ENCODE results near the gene TGFBRAP1.
"Not testable (repeated sequence)": the region's sequence is repeated elsewhere in the genome, so short reads cannot be mapped to it uniquely, and the experiment has no call there.

Gene TGFBRAP1

GRCh38 chr2:105271393-105272045 is 58.0 kb downstream of the TGFBRAP1 start:
- no peak for DNase-seq

DNA sequence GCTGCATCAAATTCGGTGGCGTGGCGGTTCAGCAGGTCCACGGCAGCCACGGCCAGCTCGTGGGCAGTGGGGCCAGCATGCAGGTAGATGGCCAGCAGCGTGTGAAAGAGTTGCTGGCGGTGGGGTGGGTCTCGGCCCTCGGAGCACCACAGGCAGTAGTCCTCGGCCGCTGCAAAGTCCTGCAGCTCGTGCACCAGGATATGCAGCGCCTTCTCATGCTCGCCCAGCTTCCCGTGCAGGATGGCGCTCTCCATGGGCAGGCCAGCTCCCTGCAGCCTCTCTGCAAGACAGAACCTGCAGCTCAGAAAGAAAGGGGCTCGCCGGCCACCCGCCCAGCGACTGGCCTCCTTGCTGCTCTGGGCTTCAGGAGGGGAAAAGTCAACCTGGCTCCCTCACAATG is 60.1 kb downstream of the TGFBRAP1 start:
- DNase-seq: no peak

- DNase-seq: no peak
Measured at GRCh38 chr2:105262651-105263091, 66.9 kb downstream of the TGFBRAP1 start.

DNA sequence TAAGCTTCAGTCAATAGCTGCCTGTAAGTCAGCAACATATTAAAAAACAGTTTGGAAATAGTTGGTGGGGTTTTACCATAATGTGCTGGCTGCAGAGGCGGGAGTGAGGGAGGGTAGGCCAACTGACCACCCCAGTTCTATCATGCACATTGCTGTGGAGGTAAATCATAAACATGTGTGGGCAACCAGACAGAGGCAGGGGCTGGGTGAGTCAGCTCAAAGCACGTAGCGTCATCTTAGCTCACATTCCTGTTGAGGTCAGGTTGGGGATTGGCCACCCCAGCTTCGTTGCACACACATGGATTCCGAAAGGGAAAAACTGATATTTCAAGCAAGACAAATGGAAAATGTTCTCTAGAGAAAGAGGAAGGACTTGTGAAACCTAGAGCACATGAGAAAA is 68.5 kb downstream of the TGFBRAP1 start:
- no peak for DNase-seq

DNA sequence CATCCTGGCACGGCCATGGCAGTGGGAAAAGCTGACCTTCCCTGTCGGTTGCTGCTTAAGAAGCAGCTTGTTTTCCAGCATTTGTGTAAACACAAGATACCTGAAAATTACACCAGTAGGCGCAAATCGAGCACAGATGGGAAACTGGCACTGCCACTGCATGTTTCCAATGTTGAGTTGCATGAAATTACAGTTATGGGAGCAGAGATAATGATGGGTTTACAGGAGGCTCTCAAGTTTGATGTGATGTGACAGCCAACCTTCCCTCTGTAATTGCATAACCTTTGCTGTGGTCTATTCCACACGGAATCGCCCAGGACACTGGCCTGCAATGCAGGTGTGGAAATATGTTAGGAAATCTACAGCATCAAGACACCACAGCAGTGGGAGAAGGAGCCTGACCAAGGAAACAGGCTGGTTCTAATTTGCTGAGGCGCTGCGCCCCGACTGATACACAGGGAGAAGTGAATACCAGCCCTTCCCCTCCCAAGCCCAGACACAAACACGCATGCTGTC is 70.6 kb downstream of the TGFBRAP1 start:
- DNase-seq: no peak

DNA sequence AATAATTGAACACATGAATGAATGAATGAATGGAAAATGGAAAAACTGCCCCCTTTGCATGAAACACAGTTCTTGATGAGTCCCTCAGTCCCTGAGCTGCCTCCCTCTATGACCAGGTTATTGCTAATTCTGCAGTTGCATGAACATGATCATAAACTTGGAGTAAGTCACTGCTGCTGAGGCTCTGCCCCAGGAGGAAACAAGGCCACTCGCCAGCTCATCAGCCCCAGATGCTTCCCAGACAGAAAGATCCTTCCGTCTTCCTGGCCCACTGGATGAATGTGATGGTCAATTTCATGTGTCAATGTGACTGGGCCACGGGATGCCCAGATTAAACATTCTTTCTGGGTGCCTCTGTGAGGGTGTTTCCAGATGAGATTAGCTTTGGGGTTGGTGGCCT is 71.6 kb downstream of the TGFBRAP1 start:
- DNase-seq: no peak

DNA sequence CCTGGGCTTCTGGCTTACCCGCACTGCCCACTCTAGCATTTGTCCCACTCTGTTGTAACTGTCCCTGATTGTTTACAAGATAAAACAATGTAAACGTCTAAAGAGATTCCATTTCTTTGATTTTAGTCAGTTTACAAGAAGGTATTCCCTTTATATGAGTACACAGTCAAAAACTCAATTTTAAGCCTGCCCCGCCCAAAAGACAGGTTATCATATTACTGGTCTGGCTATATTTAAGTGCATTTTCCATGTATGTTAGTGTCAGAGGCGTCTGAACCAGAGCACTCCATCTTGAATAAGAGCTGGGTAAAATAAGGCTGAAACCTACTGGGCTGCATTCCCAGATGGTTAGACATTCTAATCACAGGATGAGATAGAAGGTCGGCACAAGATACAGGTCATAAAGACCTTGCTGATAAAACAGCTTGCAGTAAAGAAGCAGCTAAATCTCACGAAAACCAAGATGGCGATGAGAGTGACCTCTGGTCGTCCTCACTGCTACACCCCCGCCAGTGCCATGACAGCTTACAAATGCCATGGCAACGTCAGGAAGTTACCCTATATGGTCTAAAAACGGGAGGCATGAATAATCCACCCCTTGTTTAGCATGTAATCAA is 73.0 kb downstream of the TGFBRAP1 start:
- DNase-seq: no peak

DNA sequence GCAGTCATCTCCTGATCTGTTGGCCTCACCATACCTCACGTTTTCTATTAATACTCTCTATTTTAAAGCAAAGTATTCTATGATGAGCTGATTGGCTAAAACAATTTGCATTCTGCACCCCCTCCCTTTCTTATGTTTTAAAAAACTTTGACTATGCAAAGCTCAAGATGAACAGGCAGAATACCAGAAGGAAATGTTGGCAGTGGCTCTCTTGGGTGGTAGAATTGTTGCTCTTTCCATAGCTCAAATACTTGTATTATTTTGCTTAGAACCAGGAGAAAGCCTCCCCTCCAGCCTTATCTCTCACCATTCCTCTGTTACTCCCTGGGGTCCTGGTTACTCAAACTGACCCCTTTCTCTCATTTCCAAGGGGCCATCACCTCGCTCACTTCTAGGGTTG is 73.6 kb downstream of the TGFBRAP1 start:
- no peak for DNase-seq

GRCh38 chr2:105254531-105255210 is 74.9 kb downstream of the TGFBRAP1 start:
- DNase-seq: no peak

DNA sequence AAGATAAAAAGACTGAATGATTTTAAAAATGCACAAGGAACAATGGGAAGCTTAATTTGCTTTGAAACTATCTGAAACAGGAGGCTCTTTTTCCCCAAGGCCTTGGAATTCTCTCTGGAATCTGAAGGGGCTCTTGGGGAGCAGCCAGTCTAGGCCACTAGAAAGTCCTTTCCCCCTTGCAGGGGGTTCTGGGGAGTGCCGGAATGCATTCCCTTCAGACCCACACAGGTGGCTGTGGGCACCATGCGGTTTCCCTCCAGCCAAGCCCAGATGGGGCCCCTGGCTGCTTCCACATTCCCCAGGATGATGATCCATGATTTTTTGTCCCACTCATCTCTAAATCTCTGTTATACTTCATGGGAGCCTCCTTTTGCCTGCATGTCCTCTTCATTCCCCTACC is 77.3 kb downstream of the TGFBRAP1 start:
- DNase-seq: no peak

- DNase-seq: not testable (repeated sequence)
Measured at GRCh38 chr2:105251016-105251648, 78.4 kb downstream of the TGFBRAP1 start.

DNA sequence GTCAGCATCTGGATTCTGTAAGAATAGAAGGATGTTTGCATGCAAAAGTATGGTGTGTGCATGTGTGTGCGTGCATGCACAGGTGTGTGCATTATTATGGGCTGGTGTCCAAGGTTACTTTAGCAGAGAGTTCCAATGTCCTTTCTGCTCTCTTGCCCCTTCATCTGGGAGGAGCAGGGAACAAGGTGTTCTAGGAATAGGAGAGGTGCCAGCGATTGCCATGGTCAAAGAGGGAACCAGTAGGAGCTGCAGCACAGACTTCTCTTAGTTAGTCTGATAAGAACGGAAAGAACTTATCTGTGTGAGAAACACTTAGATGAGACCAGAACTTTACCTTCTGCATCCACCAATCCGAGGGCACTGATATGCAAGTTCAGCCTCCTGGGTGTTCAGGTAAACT is 79.6 kb downstream of the TGFBRAP1 start:
- DNase-seq: no peak

- DNase-seq: no peak
Measured at GRCh38 chr2:105249181-105249580, 80.4 kb downstream of the TGFBRAP1 start.

DNA sequence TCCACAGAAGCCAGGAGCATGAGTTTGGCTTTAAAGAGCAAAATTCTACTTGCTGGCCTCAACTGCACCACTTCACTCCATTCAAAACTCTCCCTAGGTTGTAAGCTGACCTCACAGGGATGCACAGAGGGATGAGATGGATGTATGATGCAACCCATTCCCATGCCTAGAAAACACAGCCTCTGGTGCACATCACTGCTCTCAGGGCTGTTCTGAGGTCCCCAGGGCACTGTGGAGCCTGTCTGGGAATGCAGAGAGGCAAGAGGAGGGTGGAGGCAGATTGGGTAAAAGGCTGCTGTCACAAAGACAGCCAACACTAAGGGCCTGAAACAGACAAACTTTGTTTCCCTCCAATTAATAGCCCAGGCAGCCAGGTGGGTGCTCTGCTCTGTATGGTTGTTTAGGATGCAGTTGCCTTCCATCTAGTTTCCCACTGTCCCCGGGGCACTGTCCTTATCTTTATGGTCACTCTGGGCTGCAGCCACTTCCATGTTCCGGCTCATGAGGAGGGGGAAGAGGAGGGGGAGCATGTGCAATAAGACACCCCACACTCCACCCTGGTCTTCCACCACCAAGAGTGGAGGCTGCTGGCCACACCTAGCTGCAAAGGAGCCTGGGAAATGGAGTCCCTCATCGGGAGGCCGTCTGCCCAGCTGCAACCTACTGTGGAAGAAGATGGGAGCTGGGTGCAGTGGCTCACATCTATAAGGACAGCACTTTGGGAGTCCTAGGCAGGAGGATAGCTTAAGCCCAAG is 81.0 kb downstream of the TGFBRAP1 start:
- no peak for DNase-seq

DNA sequence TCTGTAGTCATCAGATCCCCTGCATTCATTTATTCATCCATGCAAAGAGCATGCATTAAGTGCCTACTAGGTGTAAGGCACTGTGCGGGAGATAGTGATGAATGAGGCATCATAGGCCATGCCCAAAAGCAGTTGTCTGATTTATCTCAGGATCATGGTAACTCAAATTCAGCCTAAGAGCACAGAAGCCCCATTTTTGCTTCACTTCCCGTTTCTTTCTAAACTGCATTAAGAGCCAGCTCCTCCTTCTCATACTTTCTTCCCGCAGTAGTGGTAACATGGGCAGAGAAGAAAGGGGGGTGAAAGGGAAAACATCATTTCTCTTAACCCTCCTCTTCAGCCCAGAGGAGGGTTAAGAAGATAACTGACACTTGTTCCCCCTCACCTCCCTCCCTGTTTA is 85.1 kb downstream of the TGFBRAP1 start:
- no peak for DNase-seq

DNA sequence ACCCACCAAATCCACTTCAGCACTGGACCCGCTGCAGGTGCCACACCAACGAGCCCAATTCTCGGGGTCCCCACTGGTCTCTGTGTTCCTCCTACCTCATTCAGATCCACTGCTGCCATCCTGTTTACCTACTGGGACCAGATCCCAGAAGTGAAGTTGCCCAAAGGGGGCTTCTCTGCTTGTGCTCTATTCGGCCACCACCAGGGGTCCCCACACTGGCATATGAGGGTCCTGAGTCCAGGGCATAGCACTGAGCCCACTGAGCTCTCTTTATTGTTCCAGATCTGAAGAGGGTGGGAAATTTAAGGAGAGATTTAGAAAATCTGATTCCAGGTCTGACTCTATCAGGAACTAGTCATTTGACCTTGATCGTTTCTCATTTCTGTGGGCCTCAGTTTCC is 85.6 kb downstream of the TGFBRAP1 start:
- no peak for DNase-seq

GRCh38 chr2:105242286-105242993 is 87.1 kb downstream of the TGFBRAP1 start:
- DNase-seq: no peak

DNA sequence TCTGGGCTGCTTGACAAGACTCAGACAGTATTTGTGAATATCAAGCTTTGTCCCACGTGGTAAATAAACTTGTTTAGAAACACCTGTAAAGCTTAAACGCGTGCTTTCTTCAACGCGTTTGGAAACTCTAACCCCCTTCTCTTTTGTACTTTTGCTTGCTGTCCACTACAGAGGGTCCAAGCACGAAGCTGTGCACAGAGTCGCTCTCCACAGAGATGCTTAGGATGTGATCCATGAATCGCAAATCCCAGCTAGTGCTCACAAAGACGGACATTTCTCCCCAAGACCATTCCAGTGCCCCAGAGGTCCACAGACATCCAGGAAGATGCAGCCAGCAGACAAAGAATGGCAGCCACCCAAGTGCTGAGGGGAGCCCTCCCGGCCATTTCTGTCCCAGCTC is 88.1 kb downstream of the TGFBRAP1 start, which contains the start of gene GPR45:
GPR45 (plus strand) TSS at position 301 of the 400 bp plus-strand sequence. CDS start 116 bp downstream, outside the sequence.
- DNase-seq: no peak

GRCh38 chr2:105239924-105240323 is 89.6 kb downstream of the TGFBRAP1 start:
- no peak for DNase-seq

GRCh38 chr2:105238664-105239240 is 90.8 kb downstream of the TGFBRAP1 start:
- no peak for DNase-seq

DNA sequence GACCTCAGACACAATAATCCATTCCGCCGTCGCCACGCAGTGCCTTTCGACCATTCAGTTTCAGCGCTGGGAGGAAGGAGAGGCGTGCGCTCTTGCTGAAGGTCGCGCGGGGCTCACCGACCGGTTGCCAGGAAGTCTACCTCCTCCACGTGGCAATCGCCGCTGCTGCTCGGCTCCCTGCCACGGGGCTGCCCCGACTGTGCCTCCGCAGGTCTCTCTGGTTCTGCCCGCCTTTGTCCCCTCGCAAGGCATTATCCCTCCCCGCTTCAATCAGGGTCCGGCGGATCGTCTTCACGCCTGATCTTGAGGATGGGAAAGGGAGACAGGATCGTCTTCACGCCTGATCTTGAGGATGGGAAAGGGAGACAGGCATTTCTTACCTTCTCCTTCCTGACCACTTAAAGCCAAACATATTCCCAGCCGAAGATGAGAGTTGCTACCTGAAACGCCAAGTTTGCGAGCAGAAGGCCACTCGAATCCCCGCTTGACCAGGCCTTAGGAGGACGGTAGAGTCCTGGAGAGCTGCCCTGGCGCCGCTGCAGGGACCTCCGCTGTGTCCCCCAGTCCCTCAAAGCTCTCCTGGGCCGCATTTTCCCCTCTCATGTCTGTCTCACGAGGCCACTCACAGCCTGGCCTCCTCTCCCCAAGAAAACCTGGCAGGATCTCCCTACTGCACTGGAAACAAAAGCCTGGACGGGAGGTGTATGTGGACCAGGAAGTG is 92.3 kb downstream of the TGFBRAP1 start:
- no peak for DNase-seq

Data from CD4-positive, alpha-beta T cell treated with Interleukin-17A for 4 hours (primary cell).